HEK293T (cell line): ENCODE results near the gene FTO.

Source experiments
- CTBP1 ChIP-seq: fragments of 450-650 bp; IDR thresholded peaks from 2 replicates; pipeline ENCODE4 v1.6.1; 2016; ENCODE audit warnings: borderline replicate concordance
- FOXA1 ChIP-seq: fragments of 450-650 bp; IDR thresholded peaks from 2 replicates; pipeline ENCODE4 v1.6.1; 2016; ENCODE audit warnings: mild to moderate bottlenecking
- FOXM1 ChIP-seq: fragments of 450-650 bp; IDR thresholded peaks from 2 replicates; pipeline ENCODE4 v1.6.1; 2017; ENCODE audit warnings: mild to moderate bottlenecking, borderline replicate concordance
- LEF1 ChIP-seq: fragments of 450-650 bp; IDR thresholded peaks from 2 replicates; pipeline ENCODE4 v1.6.1; 2017; ENCODE audit warnings: mild to moderate bottlenecking, borderline replicate concordance
- SP1 ChIP-seq: fragments of 450-650 bp; IDR thresholded peaks from 2 replicates; pipeline ENCODE4 v1.6.1; 2017
- TARDBP ChIP-seq: fragments of 450-650 bp; IDR thresholded peaks from 2 replicates; pipeline ENCODE4 v1.6.1; 2016
- ZNF384 ChIP-seq: fragments of 450-650 bp; IDR thresholded peaks from 2 replicates; pipeline ENCODE4 v1.6.1; 2016

DNA sequence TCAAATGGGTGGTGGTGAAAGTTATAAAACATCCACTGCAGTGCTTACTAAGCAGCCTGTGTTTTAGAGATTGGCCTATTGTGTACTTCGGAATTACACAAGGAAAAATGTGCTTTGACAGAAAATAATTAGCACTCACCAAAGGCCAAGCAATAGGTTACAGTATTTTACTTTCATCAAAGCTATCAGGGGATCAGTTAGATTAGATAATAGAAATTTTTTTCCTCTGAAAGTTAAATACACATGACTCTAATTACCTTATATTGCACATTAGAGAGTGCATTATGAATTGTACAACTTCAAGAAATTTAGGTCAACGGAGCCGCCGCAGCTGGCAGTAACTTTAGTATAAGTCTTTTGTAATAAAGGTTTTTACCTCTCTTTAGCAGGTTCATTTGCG is 232.6 kb downstream of the FTO start:
- TF ChIP-seq LEF1 (no peak), CTBP1 (no peak), FOXA1 (no peak), ZNF384 (no peak), TARDBP (no peak), SP1 (no peak), FOXM1 (no peak)
